ENCODE measurements around the gene KCNQ4.

The KCNQ4 gene

GRCh38 chr1:40755067-40755466, 28.5 kb upstream of the KCNQ4 start:
- DNase-seq: peak; percentile 16

GRCh38 chr1:40756523-40756922, 27.1 kb upstream of the KCNQ4 start:
- DNase-seq: no peak

- no peak for DNase-seq
Measured at GRCh38 chr1:40757084-40757483, 26.5 kb upstream of the KCNQ4 start.

- no peak for DNase-seq
Measured at GRCh38 chr1:40758004-40758403, 25.6 kb upstream of the KCNQ4 start.

- no peak for DNase-seq
Measured at GRCh38 chr1:40758578-40759343, 24.8 kb upstream of the KCNQ4 start.

GRCh38 chr1:40760984-40761383, 22.6 kb upstream of the KCNQ4 start:
- DNase-seq: no peak

GRCh38 chr1:40762144-40762923, 21.3 kb upstream of the KCNQ4 start:
- DNase-seq: no peak

- no peak for DNase-seq
Measured at GRCh38 chr1:40763742-40764532, 19.6 kb upstream of the KCNQ4 start.

- no peak for DNase-seq
Measured at GRCh38 chr1:40764981-40765380, 18.6 kb upstream of the KCNQ4 start.

GRCh38 chr1:40766017-40766416, 17.6 kb upstream of the KCNQ4 start:
- no peak for DNase-seq

GRCh38 chr1:40766560-40766959, 17.0 kb upstream of the KCNQ4 start:
- DNase-seq: no peak

- no peak for DNase-seq
Measured at GRCh38 chr1:40768146-40768990, 15.2 kb upstream of the KCNQ4 start.

GRCh38 chr1:40769815-40770214, 13.8 kb upstream of the KCNQ4 start:
- peak; percentile 64 for DNase-seq

- no peak for DNase-seq
Measured at GRCh38 chr1:40770296-40771070, 13.1 kb upstream of the KCNQ4 start.

- DNase-seq: no peak
Measured at GRCh38 chr1:40772146-40772955, 11.2 kb upstream of the KCNQ4 start.

- DNase-seq: no peak
Measured at GRCh38 chr1:40773748-40774265, 9.8 kb upstream of the KCNQ4 start.

- DNase-seq: peak; percentile 75
Measured at GRCh38 chr1:40774266-40774998, 9.2 kb upstream of the KCNQ4 start.

- no peak for DNase-seq
Measured at GRCh38 chr1:40776236-40777072, 7.1 kb upstream of the KCNQ4 start.
